MM.1S (cell line): Measurements from ENCODE around the gene CEP128.

Experiments used
- DNase-seq: peaks from one replicate; pipeline ENCODE4 v3.0.0-alpha.2; 2015
- H2AFZ ChIP-seq: fragments of 300-600 bp; sonication (generic); 2 replicates; pipeline ENCODE4 v1.6.0; 2016; ENCODE audit warnings: antibody characterized with exemption, low read length
- H3F3A ChIP-seq: fragments of 300-600 bp; sonication (generic); 2 replicates; pipeline ENCODE4 v1.6.1; 2016; ENCODE audit warnings: mild to moderate bottlenecking, antibody characterized with exemption, low read length, moderate library complexity, mixed read lengths; ENCODE audit not compliant: insufficient read depth
- H3K27ac ChIP-seq: fragments of 300-600 bp; sonication (generic); 2 replicates; pipeline ENCODE4 v1.5.1; 2016; ENCODE audit warnings: mild to moderate bottlenecking, low read length
- H3K27me3 ChIP-seq: fragments of 300-600 bp; sonication (generic); replicated peaks from 2 replicates; pipeline ENCODE4 v1.6.0; 2016; ENCODE audit warnings: low read length; ENCODE audit not compliant: insufficient read depth
- H3K36me3 ChIP-seq: fragments of 300-600 bp; sonication (generic); replicated peaks from 2 replicates; pipeline ENCODE4 v1.6.1; 2016; ENCODE audit warnings: mild to moderate bottlenecking, low read length, mixed read lengths; ENCODE audit not compliant: insufficient read depth
- H3K4me1 ChIP-seq: fragments of 300-600 bp; sonication (generic); 2 replicates; pipeline ENCODE4 v1.6.1; 2016; ENCODE audit warnings: low read length, mixed read lengths
- H3K4me2 ChIP-seq: fragments of 300-600 bp; sonication (generic); 2 replicates; pipeline ENCODE4 v1.6.0; 2016; ENCODE audit warnings: low read depth, low read length
- H3K4me3 ChIP-seq: fragments of 300-600 bp; sonication (generic); 2 replicates; pipeline ENCODE4 v1.5.1; 2016; ENCODE audit warnings: low read length, mixed read lengths
- H3K79me2 ChIP-seq: fragments of 300-600 bp; sonication (generic); 2 replicates; pipeline ENCODE4 v1.6.1; 2016; ENCODE audit warnings: mixed run types, low read length, mixed read lengths
- H3K9ac ChIP-seq: fragments of 300-600 bp; sonication (generic); 2 replicates; pipeline ENCODE4 v1.6.1; 2016; ENCODE audit warnings: low read length, mixed read lengths
- H3K9me2 ChIP-seq: fragments of 300-600 bp; sonication (generic); replicated peaks from 2 replicates; pipeline ENCODE4 v1.6.1; 2016; ENCODE audit warnings: mild to moderate bottlenecking, low read length, mixed read lengths; ENCODE audit not compliant: insufficient read depth
- H3K9me3 ChIP-seq: fragments of 300-600 bp; sonication (generic); replicated peaks from 2 replicates; pipeline ENCODE4 v1.6.1; 2016; ENCODE audit warnings: mild to moderate bottlenecking, low read length, mixed read lengths; ENCODE audit not compliant: insufficient read depth
- H4K20me1 ChIP-seq: fragments of 300-600 bp; sonication (generic); 2 replicates; pipeline ENCODE4 v1.6.1; 2016; ENCODE audit warnings: mild to moderate bottlenecking, low read length, moderate library complexity, mixed read lengths; ENCODE audit not compliant: insufficient read depth
- CTCF ChIP-seq: fragments of 300-600 bp; sonication (generic); IDR thresholded peaks from 2 replicates; pipeline ENCODE4 v1.5.1; 2016; ENCODE audit warnings: antibody characterized with exemption, low read length, mixed read lengths
- EZH2 ChIP-seq: fragments of 300-600 bp; sonication (generic); optimal IDR thresholded peaks from 2 replicates; pipeline ENCODE3; 2017; ENCODE audit warnings: low read depth, mild to moderate bottlenecking, antibody characterized with exemption, low read length, mixed read lengths
- EZH2phosphoT487 ChIP-seq: fragments of 300-600 bp; sonication (generic); IDR thresholded peaks from 2 replicates; pipeline ENCODE4 v1.6.1; 2018; ENCODE audit warnings: antibody characterized with exemption, low read length

CEP128 gene

GRCh38 chr14:80587096-80587724 lies 354.3 kb downstream of the CEP128 start:
- H3K9me2 ChIP-seq: no peaks in the 10 kb centered on the region
- H3K9me3 ChIP-seq: no peaks in the 10 kb centered on the region
- H3K4me3 ChIP-seq: no peak overlapping the region
- no peak for DNase-seq
- H3K27ac ChIP-seq: no peak overlapping the region
- H3K4me1 ChIP-seq: no peaks in the 10 kb centered on the region
- H3F3A ChIP-seq: no peaks in the 10 kb centered on the region
- H3K9ac ChIP-seq: no peak overlapping the region
- H2AFZ ChIP-seq: no peak overlapping the region
- peak; percentile 29 for TF ChIP-seq CTCF
- no peak for TF ChIP-seq EZH2phosphoT487
- H3K27me3 ChIP-seq: no peaks in the 10 kb centered on the region
- H4K20me1 ChIP-seq: no peaks in the 10 kb centered on the region
- H3K36me3 ChIP-seq: no peaks in the 10 kb centered on the region
- no peaks in the 10 kb centered on the region for H3K79me2 ChIP-seq
- no peak overlapping the region for H3K4me2 ChIP-seq

GRCh38 chr14:80586131-80586530 lies 355.4 kb downstream of the CEP128 start:
- Histone ChIP-seq H3K36me3 (no peaks in the 10 kb centered on the region), H3K4me3 (no peak overlapping the region), H3F3A (no peaks in the 10 kb centered on the region), H4K20me1 (no peaks in the 10 kb centered on the region), H3K9ac (no peak overlapping the region), H3K9me3 (no peaks in the 10 kb centered on the region), H3K79me2 (no peaks in the 10 kb centered on the region), H3K4me1 (no peaks in the 10 kb centered on the region), H3K9me2 (no peaks in the 10 kb centered on the region), H3K27me3 (no peaks in the 10 kb centered on the region), H2AFZ (no peak overlapping the region), H3K27ac (no peak overlapping the region), H3K4me2 (no peak overlapping the region)
- DNase-seq: no peak
- TF ChIP-seq EZH2phosphoT487 (no peak), CTCF (no peak), EZH2 (no peak)

- Histone ChIP-seq H3K4me2 (no peak overlapping the region), H2AFZ (no peak overlapping the region), H4K20me1 (no peaks in the 10 kb centered on the region), H3K9me2 (no peaks in the 10 kb centered on the region), H3K27me3 (no peaks in the 10 kb centered on the region), H3K9me3 (no peaks in the 10 kb centered on the region), H3K79me2 (no peaks in the 10 kb centered on the region), H3K4me1 (no peaks in the 10 kb centered on the region), H3K4me3 (no peak overlapping the region), H3K9ac (no peak overlapping the region), H3K27ac (no peak overlapping the region), H3F3A (no peaks in the 10 kb centered on the region), H3K36me3 (no peaks in the 10 kb centered on the region)
- no peak for DNase-seq
- TF ChIP-seq EZH2 (no peak), CTCF (no peak), EZH2phosphoT487 (no peak)
These were observed 356.1 kb downstream of the CEP128 start for GRCh38 chr14:80585506-80585835.
